Gastrocnemius medialis (tissue), 4 donors: ENCODE data around the gene C19orf18. TPM values are rescaled to one million over a fixed set of nuclear protein-coding genes. Genes with fewer than 3 reads are reported as not detected.

ENCODE experiments used
- total RNA-seq, 4 donors: library from RNA; depleted of rRNA; stranded (reverse); fragments of >200 nt; gene quantifications; one replicate each; pipeline versions ENCODE4 v1.1.0 to v1.2.3, GENCODE V29; 2016

Gene C19orf18
- total RNA-seq, 4 donors from 2014 or later = not detected

Other genes starting within 250 kb of the C19orf18 start
- 10 to 100 TPM in 1 of 4 donors, 1 to 10 TPM in 3; 3.9 to 10.1 (median 5.8) TPM for gene ZNF671, start 246.9 kb downstream of the C19orf18 start, total RNA-seq
- gene ZNF776, start 227.7 kb downstream of the C19orf18 start, total RNA-seq = 1 to 10 TPM; 5.0 to 8.1 (median 8.0) TPM
- gene ZNF586, start 204.9 kb downstream of the C19orf18 start, total RNA-seq = 10 to 100 TPM in 1 of 4 donors, 1 to 10 TPM in 3; 7.6 to 13.3 (median 9.2) TPM
- 1 to 10 TPM; 1.2 to 2.3 (median 1.8) TPM for gene ZNF552, start 159.6 kb downstream of the C19orf18 start, total RNA-seq
- gene ZNF587B, start 144.2 kb downstream of the C19orf18 start, total RNA-seq = 1 to 10 TPM; 2.1 to 9.6 (median 6.3) TPM
- 1 to 10 TPM; 4.5 to 9.0 (median 5.5) TPM for gene ZNF587, start 124.7 kb downstream of the C19orf18 start, total RNA-seq
- gene ZNF814, start 85.5 kb downstream of the C19orf18 start, total RNA-seq = 10 to 100 TPM in 1 of 4 donors, 1 to 10 TPM in 3; 3.3 to 18.0 (median 4.5) TPM
- gene ZNF417, start 57.9 kb downstream of the C19orf18 start, total RNA-seq = 1 to 10 TPM; 2.6 to 8.4 (median 4.6) TPM
- gene ZNF418, start 39.1 kb downstream of the C19orf18 start, total RNA-seq = 1 to 10 TPM in 2 of 4 donors, under 1 TPM in 2; 0.52 to 2.4 (median 0.87) TPM
- 1 to 10 TPM in 2 of 4 donors, under 1 TPM in 2; 0.93 to 2.6 (median 1.4) TPM for gene ZNF256, start 26.8 kb downstream of the C19orf18 start, total RNA-seq
- gene ZNF606, start 28.3 kb upstream of the C19orf18 start, total RNA-seq = 10 to 100 TPM in 1 of 4 donors, 1 to 10 TPM in 3; 2.9 to 15.3 (median 6.6) TPM
- not detected for gene ZSCAN1, start 59.5 kb upstream of the C19orf18 start, total RNA-seq
- under 1 TPM; 0.36 to 0.73 (median 0.53) TPM for gene ZNF135, start 84.7 kb upstream of the C19orf18 start, total RNA-seq
- 10 to 100 TPM; 11.2 to 20.6 (median 15.2) TPM for gene ZSCAN18, start 123.7 kb upstream of the C19orf18 start, total RNA-seq
- 1 to 10 TPM; 1.3 to 2.0 (median 1.7) TPM for gene ZNF329, start 176.3 kb upstream of the C19orf18 start, total RNA-seq
- gene ZNF274, start 208.5 kb upstream of the C19orf18 start, total RNA-seq = 10 to 100 TPM in 3 of 4 donors, 1 to 10 TPM in 1; 9.0 to 20.7 (median 13.4) TPM